ENCODE data around the gene TMEM214.

The TMEM214 gene, protein sequence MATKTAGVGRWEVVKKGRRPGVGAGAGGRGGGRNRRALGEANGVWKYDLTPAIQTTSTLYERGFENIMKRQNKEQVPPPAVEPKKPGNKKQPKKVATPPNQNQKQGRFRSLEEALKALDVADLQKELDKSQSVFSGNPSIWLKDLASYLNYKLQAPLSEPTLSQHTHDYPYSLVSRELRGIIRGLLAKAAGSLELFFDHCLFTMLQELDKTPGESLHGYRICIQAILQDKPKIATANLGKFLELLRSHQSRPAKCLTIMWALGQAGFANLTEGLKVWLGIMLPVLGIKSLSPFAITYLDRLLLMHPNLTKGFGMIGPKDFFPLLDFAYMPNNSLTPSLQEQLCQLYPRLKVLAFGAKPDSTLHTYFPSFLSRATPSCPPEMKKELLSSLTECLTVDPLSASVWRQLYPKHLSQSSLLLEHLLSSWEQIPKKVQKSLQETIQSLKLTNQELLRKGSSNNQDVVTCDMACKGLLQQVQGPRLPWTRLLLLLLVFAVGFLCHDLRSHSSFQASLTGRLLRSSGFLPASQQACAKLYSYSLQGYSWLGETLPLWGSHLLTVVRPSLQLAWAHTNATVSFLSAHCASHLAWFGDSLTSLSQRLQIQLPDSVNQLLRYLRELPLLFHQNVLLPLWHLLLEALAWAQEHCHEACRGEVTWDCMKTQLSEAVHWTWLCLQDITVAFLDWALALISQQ

DNA sequence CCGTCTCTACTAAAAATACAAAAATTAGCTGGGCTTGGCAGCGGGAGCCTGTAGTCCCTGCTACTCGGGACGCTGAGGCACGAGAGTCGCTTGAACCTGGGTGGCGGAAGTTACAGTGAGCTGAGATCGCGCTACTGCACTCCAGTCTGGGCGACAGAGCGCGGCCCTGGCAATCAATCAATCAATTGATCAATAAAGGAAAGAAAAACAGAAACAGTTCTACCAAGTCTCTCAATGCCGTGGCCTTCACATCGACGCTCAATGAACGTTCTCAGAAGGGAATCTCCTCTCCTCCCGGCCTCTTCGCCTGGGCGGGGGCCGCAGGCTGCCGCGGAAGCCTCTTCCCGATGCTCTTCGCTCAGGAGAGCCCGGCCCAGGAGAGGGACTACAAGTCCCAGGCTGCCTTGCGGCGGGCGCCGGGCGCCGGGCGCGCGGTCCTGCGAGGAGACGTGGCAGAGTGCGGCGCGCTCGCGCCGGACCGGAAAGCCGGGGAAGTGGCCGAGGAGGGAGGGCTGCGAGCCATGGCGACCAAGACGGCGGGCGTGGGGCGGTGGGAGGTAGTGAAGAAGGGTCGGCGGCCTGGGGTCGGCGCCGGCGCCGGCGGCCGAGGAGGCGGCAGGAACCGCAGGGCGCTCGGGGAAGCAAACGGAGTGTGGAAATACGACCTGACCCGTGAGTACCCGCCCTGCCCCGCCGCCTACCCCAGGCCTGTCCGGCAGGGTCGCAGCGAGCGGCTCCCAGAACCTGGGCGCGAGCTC, at the start of gene TMEM214:
Gene TMEM214 (plus strand): TSS at position 471 of the 758 bp plus-strand sequence. CDS start 51 bp downstream, at position 522.
- peak; percentile 69 for DNase-seq (ENCODE audit: low read depth)

DNA sequence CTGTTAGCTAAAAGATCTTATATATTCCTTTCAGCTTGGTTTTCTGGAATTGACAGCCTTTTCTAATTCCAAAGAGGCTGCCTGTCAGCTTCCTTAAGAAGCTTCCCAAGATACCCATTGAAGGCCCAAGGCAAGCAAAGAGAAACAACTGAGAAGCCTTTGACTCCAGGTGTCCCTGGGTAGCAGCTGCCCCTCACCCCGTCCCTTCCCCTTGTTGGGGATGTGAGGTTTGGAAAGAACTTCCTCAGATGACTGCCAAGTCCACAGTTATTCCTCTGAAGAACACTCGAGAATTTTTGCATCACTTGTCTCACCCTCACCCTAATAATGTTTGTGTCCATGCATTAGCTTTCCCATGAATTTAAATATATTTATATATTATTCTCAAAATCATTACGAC, 49.0 kb upstream of the TMEM214 start:
- no peak for DNase-seq (ENCODE audit: low read depth)

DNA sequence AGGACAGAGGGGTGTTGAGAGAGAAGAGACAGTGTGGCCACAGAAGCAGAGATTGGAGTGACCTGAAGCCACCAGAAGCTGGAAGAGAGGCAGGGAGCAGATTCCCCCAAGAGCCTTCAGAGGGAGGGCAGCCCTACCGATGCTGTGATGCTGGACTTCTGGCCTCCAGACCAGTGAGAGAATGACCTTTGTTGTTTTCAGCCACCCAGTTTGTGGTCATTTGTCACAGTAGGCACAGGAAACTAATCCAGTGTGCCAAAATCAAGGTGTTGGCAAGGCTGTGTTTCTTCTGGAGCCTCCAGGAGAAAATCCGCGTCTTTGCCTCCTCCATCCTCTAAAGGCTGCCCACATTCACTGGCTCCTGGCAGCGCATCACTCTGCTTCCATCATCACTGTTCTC, 47.0 kb upstream of the TMEM214 start:
- no peak for DNase-seq (ENCODE audit: low read depth)

DNA sequence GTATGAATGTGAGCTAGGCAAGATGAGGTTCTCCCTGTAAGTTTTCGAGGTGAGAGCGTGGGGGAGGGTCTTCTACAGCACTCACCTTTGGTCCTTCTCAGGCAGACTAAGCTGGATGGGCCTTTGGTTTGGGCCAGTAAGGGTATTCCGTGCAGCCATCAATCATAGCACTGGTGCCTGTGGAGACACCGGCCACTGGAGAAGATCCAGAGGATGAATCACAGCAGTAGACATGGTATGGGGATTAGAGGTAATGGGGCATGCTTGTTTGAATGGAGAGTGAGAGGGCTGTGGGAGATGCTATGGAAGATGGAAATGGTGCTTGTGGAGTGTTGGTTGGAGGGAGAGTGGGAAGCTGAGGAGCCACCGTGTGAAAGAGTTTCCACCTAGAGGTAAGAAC, 46.2 kb upstream of the TMEM214 start:
- no peak for DNase-seq (ENCODE audit: low read depth)

DNA sequence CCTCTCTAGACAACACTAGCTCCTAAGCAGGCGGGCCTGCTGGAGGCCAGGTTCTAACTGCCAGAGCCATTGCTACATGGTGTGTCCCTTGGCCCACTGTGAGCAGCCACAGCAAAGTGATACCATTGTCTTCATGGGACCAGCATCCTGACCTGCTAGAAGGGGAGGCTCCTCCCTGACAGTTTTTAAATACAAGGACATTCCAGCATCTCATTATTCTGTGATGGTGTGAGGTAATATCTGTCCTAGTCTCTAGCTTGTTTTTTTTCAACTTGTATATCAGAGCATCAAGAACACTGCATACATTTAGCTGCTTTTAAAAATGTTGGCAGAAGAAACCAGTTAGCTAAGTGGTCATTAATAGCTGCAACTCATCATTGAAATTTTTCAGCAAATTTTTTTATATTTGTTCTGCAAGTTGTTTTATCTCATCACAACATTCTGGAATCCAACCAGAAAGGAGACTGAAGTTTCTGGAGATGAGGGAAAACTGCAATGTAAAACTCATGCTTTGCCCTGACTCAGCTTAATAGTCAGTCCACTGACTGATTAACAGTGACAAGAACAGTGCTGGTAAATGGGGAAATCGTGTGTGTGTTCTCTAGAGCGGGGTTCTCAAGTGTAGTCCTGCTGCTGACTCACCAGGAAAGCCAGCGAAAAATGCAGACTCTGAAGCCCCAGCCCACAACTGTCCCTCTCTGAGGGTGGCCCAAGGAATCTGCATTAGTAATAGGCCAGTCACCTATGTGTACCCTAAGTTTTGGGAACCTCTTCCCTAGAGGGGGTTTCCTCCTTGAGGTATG, 44.5 kb upstream of the TMEM214 start:
- no peak for DNase-seq (ENCODE audit: low read depth)

DNA sequence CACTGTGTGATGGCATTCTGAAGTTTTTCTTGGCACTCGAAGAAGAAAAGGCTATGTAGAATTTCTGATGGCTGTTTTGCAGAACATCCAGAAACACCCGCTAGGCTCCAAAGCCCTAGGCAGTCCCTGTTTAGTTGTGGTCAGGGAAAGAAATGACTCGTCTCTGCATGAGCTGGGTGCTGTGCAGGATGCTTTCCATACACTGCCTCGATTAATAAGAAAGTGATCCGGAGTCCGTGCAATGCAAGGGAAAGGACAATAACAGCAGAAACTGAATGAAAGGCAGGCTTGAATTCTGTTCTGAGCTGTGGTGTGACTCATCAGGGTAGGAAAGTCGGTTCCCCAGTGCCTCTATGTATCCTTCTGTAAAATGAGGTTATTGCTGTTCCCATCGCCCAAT, 43.6 kb upstream of the TMEM214 start:
- DNase-seq (ENCODE audit: low read depth) = no peak

DNA sequence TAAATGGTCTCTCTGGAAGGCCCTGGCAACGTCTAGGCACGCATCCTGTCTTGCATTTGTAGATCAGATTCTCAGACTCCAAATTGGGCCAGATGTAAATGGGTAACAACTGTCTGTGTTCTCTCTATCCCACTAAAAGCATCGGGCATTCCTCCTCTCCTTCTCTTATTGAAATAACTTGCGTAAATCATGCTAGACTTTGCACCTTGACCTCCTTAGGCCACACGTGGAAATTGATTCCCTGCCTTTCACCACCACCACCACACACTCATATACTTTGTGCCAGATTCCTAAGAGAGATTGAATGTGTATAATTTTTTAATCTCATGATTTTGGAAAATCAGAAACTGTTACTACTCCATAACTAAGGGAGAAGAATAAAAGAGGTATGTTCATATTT, 41.0 kb upstream of the TMEM214 start:
- DNase-seq (ENCODE audit: low read depth) = no peak

DNA sequence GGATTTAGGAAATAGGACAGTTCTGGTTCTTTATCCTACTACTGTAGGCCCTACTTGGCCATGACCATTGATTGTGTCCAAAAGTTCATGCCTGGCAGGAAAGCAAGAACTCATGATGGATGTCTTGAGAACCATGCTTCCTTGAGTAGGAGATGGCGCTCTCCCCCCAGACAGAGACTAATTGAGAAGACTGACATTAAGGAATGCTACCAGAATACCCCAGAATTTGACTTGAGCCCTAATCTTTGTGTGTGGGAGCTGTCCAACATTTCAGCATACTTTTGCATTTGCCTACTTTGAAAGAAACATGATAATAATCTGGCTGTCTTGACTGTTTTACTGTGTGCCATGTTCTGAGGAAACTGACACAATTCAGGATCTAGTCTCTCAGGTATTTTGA, 39.0 kb upstream of the TMEM214 start:
- DNase-seq (ENCODE audit: low read depth) = no peak

DNA sequence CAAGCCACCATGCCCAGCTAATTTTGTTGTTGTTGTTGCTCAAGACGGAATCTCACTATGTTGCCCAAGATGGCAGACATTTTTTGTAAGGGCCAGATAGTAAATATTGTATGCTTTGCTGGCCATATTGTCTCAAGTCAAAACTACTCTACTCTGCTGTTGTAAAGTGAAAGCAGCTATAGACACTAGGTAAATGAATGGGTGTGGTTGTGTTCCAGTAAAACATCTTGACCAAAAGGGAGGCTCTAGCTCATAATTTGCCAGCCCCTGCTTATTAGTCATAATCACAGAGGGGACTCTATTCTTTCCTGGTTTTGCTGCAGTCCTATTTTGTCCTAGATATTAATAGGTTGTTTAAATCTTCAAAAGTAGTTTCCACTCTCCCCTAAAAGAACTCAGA, 37.8 kb upstream of the TMEM214 start:
- no peak for DNase-seq (ENCODE audit: low read depth)

DNA sequence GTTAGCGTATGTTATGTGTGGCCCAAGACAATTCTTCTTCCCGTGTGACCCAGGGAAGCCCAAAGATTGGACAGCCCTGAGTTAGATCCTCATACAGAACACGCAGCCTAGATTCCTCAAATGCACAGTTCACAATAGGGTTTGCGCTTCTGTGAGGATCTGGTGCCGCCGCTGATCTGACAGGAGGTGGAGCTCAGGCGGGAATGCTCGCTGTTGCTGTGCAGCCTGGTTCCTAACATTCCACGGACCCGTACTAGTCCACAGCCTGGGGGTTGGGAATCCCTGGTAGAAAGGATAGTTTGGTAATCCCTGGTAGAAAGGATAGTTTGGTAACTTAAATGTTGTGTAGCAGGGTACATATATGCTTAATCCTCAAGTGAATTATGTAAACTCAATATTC, 35.4 kb upstream of the TMEM214 start:
- no peak for DNase-seq (ENCODE audit: low read depth)

DNA sequence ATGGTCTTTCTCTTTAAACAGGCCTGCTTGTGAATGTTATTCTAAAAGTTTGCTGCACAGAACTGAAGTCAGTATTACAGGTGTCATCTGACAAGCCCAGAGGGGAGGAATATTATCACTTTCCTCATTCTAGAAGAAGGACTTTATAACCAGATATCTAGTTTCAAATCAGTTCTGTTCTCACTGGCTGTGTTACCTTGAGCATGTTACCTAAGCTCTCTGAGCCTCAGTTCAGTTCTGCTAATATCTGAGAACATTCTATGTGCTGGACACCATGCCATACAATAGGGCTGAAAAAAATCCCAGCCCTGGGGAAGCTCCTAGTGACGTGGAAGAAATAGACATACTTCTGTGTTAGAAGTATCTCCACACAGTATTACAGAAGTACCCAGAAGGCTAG, 34.4 kb upstream of the TMEM214 start:
- no peak for DNase-seq (ENCODE audit: low read depth)

DNA sequence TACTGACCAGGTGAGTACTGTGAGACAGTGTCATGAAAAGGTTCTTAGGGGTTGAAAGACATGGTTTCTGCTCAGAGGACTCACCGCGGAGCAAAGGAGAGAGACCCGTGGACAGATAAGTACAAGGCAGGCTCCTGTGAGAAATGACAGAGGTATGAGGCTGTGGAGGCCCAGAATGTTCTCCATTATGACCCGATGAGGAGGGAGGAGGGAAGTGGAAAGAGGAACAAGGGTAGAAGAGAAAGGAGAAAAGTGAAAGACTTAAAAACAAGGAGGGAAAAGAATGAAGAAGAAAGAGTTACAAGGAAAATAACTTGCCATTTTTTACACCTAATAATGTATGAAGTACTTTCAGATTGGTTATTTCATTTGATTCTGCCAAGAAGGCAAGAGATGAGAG, 32.5 kb upstream of the TMEM214 start:
- no peak for DNase-seq (ENCODE audit: low read depth)

DNA sequence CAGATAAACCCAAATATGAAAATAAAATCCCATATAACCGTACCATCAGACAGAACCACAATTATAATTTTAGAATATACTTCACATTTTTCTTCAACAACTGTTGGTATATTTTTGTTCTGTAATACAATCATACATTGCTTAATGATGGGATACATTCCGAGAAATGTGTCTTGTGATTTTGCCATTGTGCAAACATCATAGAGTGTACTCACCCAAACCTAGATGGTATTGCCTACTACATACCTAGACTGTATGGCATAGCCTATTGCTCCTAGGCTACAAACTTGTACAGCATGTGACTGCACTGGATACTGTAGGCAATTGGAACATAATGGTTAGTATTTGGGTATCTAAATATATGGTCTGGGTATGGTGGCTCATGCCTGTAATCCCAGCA, 31.8 kb upstream of the TMEM214 start:
- no peak for DNase-seq (ENCODE audit: low read depth)

DNA sequence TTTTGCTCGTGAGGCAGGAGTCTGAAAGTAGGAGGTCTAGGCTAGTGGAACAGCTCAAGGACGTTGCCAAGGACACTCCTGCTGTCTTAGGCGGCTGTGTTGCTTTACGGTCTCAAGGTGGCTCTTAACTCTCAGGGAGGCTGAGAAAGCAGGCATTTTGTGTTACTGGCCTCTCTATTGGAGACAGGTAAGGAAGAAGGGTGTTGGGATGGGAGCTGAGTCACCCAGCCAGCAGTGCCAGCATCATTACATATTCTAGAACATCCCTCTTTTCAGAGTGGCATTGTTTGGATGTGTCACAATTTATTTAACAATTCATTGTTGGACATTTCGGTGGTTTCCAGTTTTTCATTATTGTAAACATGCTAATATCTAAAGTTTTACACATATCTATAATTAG, 30.8 kb upstream of the TMEM214 start:
- no peak for DNase-seq (ENCODE audit: low read depth)

DNA sequence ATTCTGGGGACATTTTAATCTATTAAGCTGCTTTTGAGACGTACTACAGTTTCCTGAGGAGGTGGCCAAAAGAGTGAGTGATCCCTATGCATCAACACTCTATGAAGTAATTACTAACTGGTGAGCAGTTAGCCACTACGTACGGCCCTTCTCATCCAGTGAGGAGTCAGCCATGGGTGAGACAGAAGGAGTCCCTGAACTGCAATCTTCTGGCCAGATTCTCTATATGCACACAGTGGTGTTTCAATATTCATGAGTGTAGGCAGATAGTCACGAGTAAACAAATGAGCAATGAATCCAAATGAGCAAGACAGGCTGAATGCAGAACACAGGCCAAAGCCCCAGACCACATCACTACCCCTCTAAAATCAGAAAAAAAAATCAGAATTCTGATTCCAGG, 29.8 kb upstream of the TMEM214 start:
- DNase-seq (ENCODE audit: low read depth) = no peak

DNA sequence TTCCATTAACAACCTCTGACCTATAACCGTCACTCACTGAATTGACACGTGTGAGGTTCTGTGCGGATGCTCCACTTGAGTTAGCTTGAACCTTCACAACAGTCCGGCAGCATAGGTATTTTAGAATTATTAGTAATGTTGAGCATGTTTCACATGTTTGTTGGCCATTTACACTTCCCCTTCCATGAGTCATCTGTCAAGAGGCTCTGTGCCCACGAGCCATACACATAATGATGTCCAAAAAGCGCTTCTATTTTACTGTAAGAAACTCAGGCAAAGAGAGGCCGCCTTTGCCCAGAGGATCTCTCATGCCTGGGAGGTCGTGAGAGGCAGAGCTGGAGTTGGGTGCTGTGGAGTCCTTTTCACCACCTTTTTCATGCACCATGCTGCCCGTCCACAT, 28.9 kb upstream of the TMEM214 start:
- DNase-seq (ENCODE audit: low read depth) = no peak

DNA sequence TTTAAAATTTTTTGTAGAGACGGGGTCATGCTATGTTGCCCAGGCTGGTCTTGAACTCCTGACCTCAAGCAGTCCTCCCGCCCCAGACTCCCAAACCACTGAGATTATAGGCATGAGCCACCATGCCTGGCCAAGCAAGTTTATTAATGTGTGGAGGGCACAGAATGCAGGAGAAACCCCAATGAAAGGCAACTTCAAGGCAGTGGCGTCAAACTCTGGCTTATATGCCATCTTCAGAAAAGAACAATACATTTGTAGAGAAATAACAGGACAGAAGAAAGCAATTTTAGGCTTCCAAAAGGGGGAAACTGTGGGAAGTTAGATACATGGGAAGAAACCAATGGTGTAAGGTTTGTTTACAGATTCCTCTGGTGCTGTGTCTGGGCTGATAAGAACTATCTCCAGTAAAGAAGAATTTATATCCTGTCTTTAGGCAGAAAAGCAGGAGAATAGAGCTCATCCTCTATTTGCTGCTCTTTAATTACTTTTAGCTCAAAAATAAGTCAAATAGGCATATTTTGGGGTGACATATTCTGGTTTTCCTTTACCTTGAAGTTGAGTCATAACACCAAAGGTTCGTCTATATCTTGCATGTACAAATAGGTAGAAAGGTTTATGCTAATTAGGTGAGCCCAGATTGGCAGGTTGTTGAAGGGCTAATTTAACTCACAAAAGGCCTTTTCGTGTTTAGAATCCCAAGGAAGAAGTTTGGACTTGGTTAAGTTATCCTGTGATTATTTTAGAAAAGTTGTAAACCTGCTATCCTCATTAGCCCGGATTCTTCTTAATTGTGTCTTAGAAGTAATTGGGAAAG, 26.0 kb upstream of the TMEM214 start:
- DNase-seq (ENCODE audit: low read depth) = no peak

DNA sequence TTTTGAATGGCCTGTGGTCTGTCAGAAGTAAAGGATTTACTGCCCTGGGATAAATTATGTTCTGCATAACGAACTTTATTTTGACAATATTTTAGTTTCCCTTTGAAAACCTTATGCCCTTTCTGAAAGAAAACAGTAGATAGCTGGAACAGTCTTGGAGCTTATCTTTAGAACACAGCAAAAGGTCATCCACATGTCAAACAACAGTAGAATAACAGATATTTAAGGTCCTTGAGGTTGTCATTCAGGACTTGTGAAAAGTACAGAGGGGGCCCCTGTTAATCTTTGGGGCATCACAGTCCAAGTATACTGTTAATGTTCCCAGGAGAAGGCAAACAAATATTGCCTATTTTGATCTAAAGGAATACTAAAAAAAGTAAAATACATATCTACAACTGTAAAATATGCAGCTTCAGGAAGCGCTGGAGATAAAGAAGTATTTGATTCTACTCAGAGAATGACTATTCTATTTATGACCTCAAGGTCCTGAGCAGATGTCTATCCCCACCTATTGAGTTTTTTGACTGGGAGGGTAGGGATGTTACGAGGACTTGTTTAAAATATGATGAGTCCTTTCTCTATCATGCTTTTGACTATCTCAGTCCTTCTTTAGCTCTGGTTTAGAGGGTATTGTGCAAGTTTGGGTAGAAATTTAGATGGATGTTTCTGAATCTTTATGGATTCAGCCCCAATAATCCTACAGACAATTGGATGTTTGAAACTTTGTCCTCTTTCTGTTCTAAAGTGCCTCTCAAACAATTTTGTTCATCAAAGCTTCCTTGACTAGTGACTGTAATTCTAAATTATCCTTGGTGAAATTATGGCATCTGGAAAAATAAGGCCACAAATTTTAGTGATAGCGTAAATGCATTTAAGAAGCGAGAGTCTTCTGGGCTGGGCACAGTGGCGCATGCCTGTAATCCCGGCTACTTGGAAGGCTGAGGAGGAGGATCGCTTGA, 25.1 kb upstream of the TMEM214 start:
- no peak for DNase-seq (ENCODE audit: low read depth)

DNA sequence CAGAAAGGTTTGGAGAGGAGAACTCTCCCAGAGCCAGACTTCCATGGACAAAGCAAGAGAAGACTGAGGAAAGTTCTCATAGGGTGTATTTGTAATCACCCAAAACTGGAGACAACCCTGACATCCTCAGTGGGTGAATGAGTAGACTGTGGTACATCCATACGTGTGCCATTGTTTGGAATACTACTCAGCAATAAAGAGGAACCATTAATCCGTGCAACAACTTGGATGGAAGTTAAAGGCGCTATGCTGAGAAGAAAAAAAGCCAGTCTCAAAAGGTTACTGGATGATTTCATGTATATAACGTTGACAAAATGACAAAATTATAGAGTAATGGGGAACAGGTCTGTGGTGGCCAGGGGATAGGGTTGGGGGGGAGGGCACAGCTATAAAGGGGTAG, 24.1 kb upstream of the TMEM214 start:
- DNase-seq (ENCODE audit: low read depth) = no peak

DNA sequence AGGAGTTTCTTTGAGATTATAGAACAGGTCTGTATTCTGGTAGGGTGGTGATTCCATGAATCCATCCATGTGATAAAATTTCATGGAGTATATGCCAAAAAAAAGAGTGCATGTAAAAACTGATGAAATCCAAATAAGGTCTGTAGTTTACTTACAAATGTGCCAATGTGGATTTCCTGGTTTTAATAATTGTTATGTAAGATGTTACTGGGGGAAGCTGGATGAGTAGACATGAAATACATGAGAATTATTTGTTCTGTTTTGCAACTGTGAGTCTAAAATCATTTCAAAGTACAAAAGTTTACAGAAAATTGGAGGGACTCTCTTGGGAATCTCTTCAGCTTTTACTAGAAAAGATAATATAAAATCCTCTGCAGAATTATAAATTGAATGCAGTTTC, 23.7 kb upstream of the TMEM214 start:
- DNase-seq (ENCODE audit: low read depth) = no peak

Measured in activated T-helper 9 cell treated with anti-CD3 and anti-CD28 coated beads, Interleukin-2, amount 50 U/mL, for 16 hours (primary cell).